NK-92 treated with Interleukin-12 subunit alpha and Interleukin-12 subunit beta, amount 100 ng/mL, for 24 hours (cell line): ENCODE measurements around the gene MMP25.

Source experiments
- DNase-seq: peaks from one replicate; lab custom pipeline; 2025; lab: John Stamatoyannopoulos, UW

MMP25 gene, protein sequence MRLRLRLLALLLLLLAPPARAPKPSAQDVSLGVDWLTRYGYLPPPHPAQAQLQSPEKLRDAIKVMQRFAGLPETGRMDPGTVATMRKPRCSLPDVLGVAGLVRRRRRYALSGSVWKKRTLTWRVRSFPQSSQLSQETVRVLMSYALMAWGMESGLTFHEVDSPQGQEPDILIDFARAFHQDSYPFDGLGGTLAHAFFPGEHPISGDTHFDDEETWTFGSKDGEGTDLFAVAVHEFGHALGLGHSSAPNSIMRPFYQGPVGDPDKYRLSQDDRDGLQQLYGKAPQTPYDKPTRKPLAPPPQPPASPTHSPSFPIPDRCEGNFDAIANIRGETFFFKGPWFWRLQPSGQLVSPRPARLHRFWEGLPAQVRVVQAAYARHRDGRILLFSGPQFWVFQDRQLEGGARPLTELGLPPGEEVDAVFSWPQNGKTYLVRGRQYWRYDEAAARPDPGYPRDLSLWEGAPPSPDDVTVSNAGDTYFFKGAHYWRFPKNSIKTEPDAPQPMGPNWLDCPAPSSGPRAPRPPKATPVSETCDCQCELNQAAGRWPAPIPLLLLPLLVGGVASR

DNA sequence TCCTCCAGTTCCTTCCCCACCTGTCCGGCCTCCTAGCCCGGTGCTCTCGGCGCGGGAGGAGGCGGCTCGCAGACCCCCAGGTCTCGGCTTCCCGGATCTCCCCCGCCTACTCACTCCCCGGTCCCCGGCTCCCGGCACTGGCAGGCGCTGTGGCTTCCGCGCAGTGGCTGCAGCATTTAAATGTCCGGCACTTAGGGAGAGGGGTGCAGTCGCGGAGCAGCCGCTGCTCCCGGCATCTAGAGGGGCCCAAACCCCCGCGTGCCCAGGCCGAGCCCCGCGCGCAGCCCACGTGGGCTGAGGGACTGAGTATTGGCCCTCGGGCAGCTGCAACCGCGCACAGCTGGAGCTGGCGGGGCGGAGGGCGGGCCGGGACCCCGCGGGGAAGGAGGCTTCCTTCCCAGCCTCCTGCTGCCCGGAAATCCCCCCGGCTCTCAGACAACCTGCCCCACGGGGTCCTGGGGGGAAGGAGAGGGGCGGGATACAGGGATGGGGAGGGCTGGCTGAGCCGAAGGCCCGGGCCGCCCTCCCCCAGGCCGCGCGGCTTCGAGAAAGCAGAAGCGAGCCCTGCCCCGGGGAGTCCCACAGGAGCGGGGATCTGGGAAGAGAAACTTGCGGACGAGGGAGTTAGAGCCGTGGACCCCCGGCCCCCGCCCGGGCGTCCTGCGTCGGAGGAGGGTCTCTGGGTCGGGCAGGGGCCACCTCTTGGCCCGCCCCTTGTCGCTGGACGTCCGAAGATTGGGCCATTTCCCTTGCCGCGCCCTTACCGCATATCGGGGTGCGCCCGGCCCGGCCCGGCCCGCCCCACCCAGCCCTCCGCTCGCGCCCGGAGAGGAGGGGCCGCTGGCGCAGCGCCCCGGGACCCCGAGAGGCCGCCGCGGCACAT lies at the start of gene MMP25:
Gene MMP25, plus strand, starts transcription at position 804 of the 883 bp plus-strand sequence. CDS start 357 bp downstream, outside the sequence.
- no peak for DNase-seq

DNA sequence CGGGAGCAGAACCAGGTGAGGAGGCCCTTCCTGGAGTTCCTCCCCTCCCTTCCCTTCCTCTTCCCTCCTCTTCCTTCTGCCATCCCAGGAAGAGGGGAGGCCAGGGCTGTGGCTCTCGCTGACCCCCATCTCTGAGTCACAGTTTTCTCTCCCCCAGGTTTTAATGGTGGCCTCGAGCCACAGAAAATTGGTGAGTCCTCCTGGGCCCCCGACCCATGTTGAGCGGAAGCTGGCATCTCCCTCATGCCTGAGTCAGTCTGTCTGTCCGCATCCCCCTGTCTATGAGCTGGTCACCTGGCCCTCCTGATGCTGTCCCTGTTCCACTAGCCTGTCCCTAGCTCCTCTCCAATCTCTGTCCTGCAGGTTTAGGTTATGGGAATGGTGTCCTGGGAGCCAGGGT lies 46.4 kb upstream of the MMP25 start:
- no peak for DNase-seq

DNA sequence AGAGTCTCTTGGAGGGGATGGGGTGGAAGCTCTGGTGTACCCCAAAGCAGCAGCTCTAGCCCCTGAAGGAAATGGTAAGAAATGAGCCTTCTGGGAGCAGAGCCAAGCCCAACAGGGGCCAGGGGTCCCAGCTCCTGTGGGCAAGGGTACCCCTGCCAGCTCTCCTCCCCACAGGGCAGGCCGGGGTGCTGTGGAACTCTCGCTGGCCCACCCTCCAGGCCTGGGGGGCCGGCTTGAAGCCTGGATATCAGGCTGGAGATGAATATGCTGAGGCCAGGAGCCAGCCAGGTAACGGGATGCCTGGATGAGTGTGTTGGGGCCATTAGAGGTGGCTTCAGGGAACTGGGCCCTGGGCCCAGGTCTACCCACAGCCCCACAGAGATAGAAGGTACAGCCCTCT lies 45.8 kb upstream of the MMP25 start:
- no peak for DNase-seq

DNA sequence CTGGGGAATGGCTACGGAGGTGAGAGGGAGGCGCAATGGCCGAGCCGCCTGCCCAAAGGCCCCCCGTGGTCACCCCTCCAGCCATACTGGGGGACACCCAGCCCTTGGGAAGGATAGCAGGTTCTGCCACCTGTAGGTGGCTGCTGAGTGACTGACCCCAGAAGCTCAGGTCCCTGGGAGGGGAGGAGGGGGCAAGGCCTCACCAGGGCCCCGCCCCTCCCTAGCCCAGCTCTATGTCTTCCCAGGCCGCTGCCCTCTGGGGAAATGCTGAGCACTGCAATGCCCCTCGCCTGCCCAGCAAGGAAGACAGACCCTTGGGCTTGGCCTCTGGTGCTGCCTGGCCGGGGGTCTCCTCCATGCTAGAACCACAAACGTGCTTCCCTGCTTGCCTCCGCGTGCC lies 45.0 kb upstream of the MMP25 start:
- no peak for DNase-seq

DNA sequence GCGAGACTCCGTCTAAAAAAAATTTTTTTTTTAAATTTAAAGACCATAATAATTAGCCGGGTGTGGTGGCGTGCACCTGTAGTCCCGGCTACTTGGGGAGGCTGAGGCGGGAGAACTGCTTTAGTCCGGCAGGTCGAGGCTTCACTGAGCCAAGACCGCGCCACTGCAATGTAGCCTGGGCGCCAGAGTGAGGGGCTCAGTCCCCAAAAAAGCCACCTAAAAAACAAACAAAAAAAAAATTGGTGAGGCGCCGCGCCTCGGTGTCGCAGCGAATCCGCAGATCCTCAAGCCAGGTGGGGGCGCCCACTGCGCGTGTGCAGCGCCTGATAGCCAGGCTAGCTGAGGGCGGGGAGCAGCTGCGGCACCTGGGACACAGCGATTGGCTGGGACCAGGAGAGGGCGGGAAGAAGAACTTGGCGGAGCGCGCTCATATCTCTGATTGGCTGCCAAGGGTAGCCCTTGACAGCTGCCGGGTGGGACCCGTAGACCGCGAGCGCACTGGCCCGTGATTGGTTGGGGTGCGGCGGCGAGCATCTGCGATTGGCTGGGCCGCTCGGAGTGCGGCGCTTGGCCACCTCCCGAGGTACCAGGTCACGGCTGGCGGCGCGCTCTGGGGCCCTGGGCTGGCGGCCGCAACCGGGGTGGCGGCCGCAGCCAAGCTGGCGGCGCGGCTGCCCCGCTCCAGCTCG lies 42.6 kb upstream of the MMP25 start:
- DNase-seq: peak; percentile 85

DNA sequence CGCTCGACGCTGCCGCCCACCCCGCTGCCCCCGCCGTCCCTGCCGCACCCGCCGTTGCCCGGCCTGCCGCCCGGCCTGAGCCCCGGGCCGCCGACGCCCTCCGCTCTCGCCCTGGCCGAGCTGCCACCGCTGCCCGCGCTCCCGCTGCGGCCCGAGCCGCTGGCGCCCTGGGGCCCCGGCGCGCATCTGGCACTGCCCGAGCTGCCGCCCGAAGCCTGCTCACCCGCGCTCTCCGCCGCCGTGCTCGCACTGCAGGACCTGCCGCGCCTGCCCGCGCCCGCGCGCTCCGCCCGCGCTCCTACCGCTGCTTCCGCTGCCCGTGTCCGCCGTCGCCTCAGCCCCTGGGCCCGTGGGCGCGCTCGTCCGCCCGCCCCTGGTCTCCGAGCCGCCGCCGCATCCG lies 42.0 kb upstream of the MMP25 start:
- no peak for DNase-seq

DNA sequence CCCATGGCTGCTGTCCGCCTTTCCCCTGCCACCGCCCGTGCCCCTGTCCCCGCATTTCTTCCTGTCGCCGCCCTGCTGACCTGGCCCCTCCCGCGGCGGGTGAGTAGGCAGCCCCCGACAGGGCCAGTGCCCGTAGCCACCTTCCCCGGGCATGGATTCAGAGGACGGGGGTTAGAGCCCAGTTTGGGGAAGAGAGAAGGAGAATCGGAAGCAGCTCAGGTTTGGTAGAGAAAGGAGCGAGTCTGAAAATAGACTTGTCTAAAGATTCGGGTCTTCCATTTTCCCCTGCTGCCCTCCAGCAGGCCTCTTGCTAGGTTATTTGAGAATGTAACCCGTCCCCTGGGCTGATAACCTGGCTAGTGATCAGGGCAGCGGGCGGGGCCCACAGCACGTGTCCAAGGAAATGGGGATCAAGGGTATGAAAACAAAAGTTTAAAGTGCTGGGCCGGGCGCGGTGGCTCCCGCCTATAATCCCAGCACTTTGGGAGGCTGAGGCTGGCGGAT lies 41.5 kb upstream of the MMP25 start:
- no peak for DNase-seq

DNA sequence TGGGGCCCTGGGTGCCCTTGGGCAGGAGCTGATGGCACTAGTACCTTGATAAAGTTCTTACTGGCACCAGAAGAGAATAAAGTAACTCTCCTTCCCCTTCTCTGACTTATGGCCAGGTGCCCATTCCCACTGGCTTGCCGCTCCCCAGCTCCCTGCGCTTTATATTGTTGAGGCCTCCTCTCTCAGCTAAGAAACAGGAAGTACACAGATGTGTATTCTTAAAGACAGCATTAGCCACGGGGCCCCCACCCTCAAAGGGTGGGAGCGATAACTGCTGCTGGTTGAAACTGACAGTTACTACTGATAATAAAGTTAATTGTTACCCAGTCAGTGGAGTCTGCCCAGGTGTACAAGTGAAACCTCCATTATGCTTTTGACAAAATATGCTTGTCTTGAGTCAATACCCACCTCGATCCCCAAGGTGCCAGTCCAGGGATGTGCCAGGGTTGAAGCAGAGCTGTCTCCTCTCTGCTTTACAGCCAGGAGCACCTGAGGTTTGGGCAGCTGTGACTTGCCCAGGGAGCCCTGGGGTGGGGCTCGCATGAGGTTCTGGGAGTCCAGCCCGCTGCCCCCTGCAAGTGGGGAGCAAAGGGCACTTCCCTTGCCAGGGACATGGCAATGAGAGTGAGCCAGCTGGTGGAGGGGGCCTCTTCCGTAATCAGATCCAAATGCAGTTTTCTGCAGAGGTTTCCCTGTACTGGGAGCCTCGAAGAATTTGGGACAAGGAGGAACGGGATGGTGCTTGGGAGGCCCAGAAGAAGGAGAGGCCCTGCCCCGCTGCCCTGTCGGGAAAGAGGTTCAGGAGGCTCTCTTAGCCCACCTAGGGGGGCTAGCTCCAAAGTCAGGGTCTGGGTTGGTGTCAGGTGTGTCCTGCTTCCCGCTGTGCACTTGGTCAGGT lies 39.1 kb upstream of the MMP25 start:
- DNase-seq: no peak

DNA sequence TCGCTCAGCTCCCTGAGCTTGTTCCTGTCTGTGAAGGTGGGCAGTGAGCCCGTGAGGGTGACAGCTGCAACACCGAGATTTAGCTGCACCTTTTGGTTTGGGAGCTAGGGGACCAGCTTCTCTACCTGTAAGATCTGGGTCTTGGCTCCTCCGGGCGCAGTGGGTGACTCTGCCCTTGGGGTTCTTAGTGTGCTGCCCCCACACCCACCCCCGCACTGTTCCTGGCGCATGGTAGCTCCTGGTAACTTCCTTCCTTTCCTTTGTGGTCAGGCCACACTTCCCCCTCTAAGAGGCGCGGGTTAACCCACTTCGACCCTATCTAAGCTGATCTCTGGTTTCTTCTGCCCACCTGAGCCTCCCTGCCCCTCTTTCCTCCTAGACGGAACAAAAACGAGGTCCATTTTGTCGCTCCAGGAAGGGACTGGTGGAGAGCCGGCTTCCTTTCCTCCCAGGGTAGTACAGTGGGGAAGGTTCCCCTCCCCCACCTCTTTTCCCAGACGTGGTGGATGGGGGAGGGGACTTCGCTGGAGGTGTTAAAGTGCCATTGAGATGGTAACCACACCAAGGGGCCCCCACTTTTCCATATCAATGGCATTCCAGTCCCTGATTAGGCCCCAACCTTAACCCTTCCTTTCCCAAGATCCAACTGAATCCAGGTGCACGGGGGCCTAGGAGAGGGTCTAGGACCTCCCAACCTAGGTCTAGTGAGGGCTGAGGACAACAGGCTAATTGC lies 38.2 kb upstream of the MMP25 start:
- DNase-seq: no peak

DNA sequence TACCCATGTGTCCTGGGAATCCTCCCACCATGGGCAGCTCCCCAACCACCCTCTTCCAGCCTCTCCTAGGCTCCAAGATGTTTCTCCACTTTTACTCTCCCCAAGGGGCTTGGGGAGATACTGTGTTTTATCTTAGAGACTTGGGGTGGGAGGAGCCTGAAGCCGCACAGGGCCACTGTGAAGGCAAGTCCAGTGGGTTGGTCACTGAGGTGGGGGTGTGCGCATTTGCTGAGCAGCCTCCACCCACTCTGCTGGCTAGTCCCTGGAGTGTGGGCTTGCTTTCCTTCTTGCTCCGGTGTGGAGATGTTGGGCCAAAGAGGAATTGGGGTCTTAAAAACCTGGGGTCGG lies 37.7 kb upstream of the MMP25 start:
- DNase-seq: no peak

DNA sequence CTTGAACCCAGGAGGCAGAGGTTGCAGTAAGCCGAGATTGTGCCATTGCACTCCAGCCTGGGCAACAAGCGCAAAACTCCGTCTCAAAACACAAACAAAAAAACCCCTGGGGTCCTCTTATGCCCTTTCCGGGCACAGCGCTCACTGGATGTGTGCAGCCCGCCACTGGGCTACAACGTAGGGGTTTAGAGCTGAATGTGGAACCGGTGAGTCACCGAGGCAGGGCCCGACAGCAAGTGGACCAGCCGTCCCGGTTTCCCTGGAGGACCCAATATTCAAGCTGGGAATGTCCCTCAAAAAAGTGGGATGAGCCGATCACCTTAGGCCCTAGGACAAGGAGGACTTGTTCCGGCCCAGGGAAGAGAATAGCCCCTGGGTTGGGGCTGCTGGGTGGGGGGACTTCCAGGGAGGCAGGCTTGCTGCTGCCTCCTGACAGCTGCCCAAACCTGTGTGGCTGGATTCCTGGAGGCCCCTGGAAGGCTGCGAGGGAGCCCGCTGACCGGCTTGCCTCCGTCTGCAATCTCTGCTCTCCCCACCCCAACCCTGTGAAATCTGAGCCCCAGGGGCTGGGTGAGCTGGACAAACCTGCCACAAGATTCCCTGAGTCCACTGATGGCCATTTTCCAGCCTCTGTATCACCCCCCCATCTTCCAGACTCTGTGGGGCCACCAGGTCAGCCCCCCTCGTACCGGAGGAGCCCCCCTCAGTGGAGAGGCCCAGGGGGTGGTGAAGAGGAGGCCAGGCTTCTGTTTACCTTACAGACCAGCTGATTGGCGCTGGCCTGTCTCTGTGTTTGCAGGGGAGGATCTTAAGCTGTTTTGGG lies 36.6 kb upstream of the MMP25 start:
- no peak for DNase-seq

DNA sequence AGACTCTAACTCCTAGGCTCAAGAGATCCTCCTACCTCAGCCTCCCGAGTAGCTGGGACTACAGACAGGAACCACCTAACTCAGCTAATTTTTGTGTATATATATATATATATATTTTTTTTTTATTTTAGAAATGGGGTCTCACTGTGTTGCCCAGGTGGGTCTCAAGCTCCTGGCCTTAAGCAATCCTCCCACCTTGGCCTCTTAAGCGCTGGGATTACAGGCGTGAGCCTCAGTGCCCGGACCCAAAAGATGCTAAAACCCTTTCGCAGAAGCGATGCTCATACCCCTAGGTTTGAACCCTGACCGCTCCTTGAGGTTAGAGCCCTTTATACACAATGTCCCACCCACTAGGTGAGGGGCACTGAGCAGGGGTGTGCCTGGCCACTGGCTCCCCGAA lies 35.9 kb upstream of the MMP25 start:
- DNase-seq: no peak

DNA sequence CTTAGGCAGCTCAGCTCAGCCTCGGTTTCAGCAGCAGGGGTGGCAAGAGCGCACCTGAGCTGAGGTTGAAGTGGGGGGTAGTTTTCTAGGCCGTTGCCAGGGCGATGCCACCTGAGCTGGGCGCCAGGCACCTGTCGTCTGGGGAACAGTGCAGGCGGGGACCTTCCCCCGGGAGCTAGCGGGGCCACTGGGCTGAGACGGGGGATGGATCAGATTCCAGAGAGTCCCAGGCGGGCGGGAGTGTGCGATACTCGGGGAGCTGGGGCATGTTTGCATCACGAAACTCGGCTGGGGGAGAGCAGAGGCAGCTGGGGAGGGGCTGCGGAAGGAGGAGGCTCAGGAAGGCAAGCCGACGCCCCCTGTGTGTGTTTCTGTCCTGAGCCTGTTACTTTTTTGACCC lies 34.1 kb upstream of the MMP25 start:
- DNase-seq: no peak

DNA sequence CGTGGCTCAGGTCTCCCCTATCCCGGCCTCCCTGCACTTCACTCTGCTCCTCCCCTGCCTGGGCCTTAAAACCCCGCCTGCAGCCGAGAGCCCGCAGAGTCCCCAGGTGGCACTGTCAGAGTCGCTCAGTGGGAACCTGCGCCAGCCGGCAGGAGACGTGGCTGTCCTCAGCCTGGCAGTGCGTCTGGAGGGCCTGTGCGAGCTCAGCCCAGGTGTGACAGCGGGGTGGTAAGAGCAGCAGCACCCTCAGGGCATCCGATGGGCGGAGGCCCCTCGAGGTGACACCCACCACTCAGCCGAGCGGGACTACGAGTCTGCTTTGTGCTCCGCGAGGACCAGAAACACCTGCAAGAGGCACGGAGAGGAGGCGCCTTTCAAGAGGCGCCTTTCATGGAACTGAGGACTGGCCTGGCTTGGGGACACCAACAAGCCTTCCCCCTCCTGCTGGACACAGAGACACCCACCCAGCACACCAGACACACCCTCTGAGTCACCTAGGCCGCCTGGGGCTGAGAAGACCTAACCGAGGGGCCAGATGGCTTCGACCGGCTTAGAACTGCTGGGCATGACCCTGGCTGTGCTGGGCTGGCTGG lies 33.4 kb upstream of the MMP25 start, which contains the start of gene CLDN9:
Gene CLDN9, plus strand, starts transcription at position 96 of the 593 bp plus-strand sequence. Its CDS starts 440 bp downstream, at position 536.
- no peak for DNase-seq

DNA sequence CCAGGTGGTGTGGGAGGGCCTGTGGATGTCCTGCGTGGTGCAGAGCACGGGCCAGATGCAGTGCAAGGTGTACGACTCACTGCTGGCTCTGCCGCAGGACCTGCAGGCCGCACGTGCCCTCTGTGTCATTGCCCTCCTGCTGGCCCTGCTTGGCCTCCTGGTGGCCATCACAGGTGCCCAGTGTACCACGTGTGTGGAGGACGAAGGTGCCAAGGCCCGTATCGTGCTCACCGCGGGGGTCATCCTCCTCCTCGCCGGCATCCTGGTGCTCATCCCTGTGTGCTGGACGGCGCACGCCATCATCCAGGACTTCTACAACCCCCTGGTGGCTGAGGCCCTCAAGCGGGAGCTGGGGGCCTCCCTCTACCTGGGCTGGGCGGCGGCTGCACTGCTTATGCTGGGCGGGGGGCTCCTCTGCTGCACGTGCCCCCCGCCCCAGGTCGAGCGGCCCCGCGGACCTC lies 32.8 kb upstream of the MMP25 start:
- no peak for DNase-seq

DNA sequence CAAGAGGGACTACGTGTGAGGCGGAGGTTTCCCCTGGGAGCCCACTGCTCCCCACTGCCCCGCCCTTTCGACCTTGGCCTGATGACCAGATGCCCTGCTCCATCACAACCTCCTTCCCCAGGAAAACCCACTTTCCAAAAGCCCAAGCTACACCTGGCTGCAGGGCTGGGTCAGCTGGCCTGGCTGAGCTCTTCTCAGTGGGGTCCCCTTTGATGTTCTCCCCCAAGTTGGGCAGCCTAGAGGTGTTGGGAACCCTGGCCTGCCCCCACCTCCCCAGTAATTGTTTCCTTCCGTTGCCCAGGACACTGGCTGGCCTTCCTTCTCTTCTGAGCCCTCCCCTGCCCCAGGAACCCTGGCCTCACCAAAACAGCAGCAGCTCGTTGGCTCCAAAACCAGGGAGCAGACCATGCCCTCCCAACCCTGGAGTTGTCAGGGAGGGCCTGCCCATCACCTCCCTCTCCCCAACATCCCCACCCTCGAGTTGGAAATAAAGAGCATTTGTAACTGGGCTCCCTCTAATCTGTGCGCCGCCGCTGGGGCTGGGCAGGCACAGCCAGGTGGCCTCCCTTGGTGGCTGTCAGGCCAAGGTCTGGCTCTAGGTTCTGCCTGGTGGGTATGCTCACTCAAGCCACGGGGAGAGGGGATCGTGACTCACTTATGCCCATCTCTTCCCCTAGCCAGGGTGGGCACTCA lies 32.2 kb upstream of the MMP25 start:
- DNase-seq: no peak

DNA sequence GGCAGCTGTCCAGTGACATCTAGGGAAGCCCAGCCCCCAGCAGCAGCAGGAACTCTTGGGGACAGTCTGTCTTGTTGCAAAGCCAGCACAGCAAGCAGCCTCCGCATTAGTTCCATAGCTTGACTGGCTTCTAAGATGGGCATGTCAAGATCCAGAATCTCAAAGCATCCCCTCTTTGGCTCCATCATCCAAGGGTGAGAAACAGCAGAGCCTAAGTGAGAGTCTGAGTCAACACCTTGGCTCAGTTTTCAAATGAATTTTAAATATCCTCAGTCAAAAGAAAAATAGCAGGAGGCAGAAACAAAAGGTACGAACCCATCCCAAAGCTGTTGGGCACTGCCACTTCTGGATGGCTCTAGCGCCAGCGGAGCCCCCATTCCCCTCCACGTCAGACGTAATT lies 31.4 kb upstream of the MMP25 start:
- no peak for DNase-seq

DNA sequence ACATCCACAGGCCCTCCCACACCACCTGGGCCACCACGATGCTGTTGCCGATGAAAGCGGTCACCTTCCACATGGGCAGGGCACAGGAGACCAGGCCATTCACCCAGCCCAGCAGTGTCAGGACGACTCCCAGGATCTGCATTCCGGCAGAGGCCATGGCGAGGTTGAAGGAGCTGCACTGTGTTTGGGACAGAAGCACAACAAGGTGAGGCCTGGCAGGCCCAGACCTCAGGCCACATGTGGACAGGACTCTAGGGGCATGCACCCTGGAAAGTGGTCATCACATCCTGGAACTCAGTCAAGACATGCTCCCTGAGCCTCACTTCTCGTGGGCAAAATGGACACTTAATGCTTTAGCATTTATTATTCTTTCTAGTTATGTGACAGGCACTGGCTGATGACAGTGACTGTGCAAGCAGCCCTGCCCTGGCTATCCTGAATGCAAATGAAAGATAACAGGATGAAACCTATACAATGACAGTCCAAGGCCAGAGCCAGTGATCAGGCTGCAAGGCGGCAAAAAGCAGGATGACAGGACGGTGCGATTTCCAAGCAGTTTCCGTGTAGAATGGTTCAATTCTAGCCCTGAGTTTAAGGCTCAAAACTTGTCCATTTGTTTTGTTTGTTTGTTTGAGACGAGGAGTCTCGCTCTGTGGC lies 30.4 kb upstream of the MMP25 start:
- DNase-seq: no peak
